HG02763 (cell line): Measurements from ENCODE around the gene DACH1.
"Not testable (repeated sequence)": the region's sequence is repeated elsewhere in the genome, so short reads cannot be mapped to it uniquely, and the experiment has no call there.

Experiments used
- ATAC-seq: cut with Tn5 transposase; IDR thresholded peaks from one replicate; pipeline ENCODE4 v1.9.1; 2021; ENCODE audit warnings: mild to moderate bottlenecking, moderate library complexity; ENCODE audit not compliant: unreplicated experiment

Gene DACH1

DNA sequence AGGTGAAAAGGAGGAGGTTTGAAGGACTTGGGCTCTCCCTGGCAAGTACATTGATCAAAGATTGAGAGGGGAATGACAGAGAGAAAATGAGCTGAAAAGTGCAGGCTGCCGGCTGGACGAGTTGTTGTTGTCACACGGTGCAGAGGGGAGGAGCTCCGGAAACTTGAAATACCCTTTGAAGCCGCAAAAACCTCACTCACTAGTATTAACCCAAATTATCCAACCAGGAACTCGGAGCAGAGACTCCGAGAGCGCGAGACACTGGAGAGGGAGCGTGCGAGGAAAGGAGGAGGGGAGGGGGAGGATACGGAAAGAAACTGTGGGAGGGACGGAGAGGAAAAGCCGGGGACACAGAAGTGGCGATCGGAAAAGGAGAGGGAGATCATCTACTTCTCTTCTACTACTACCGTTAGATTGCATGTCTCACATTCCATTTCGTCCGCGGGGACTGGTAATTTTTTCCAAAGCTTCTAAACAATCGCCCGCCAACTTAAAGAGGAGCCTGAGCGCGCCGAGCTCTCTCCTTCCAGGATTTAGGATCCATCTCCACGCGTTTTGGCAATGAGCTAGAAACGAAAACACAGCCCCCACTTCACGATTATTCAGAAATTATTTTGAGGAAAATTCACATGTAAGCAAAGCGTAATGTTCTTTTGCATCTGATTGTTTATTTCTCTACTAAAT, at the start of gene DACH1:
DACH1 (minus strand) TSS at position 74 of the 684 bp plus-strand sequence.
- no peak for ATAC-seq

DNA sequence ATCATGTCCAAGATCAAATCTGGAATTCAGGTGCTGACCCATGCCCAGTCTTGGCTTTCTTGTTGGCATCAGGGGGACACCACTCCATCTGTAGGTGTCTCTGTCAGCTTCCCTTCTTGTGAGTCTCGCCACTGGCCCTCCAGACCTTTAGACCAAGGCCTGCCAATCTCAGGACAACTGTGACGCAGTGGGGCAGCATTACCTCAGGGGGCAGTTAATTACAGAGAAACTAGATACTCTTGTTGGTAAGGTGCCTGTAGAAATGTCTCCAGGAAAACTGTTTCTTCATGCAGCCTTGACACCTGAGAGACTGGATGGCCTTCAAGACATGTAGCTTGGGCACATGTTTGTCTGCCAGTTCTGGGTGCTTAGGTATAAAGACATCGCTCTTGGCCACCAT, 46.7 kb upstream of the DACH1 start:
- no peak for ATAC-seq

DNA sequence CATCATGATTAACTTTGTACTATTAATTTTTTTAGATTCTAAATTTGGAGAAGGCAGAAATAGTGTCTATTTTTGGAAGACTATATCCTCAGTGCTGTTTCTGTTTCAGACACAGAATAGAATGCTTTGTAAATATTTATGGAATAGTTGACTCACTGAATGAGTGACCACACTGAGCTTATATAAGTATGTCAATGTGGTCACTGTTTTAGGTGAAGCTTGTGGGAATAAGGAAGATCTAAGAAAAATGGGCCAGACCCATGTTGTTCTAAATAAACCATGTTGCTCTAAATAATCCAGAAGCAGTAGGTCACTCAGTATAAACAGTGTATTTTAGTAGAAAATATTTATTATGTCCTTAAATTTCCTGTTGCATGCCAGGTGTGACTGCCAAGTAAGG, 45.5 kb upstream of the DACH1 start:
- ATAC-seq: no peak

DNA sequence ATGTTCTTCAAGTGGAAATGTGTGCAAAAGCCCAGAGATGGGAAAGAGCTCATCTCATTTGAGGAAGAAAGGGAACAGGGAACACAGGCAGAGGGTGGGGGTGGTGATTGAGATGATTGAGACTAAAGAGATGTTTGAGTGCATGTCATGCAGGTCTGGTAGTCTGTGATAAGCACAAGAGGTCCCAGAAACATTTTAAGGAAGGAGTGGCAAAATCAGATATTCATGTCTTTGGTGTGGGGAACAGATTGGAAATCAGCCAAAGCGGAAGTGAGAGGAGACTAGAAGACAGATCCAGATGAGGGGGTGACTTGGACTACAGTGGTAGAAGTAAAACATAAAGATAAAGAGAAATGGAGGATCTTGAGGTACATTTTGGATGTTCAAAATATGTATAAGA, 39.4 kb upstream of the DACH1 start:
- no peak for ATAC-seq

DNA sequence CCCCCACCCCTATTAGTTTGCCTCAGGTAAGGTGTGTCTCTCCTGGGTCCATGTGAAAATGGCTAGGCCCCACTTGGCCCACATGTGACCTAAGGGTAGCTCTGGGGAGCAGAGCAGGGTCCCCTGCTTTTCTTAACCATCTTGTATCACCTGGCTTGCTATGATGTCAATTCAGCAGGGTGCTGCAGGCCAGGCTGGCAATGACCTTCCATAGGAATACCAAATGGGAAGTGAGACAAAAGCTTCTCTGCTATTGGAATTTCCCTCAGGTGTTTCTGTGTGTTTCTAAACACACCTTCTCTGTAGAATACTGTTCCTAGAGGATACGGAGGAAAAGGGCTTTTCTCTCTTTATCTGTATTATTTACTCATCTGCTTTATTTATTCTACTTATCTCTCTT, 35.7 kb upstream of the DACH1 start:
- ATAC-seq: no peak

DNA sequence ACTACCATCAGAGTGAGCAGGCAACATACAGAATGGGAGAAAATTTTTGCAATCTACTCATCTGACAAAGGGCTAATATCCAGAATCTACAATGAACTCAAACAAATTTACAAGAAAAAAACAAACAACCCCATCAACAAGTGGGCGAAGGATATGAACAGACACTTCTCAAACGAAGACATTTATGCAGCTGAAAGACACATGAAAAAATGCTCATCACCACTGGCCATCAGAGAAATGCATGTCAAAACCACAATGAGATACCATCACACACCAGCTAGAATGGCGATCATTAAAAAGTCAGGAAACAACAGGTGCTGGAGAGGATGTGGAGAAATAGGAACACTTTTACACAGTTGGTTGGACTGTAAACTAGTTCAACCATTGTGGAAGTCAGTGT, 26.5 kb upstream of the DACH1 start:
- ATAC-seq: not testable (repeated sequence)

DNA sequence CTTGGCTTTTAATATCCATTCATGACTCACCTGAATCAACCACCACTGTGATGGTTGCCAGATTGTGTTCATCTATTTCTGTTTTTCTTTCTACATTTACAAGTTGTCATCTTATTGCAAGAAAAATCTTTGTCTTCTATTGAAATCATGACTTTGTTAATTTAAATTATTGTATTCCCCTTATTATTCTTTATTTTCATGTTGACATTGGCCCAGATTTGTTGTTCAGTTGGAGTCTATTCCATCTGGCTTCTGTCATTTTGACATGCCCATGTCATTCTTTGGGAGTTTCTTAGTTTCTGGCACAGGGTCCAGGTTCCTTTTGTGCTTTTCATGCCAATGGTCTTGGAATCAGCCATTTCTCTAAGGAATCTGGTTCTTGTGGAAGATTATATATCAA, 19.9 kb upstream of the DACH1 start:
- no peak for ATAC-seq

DNA sequence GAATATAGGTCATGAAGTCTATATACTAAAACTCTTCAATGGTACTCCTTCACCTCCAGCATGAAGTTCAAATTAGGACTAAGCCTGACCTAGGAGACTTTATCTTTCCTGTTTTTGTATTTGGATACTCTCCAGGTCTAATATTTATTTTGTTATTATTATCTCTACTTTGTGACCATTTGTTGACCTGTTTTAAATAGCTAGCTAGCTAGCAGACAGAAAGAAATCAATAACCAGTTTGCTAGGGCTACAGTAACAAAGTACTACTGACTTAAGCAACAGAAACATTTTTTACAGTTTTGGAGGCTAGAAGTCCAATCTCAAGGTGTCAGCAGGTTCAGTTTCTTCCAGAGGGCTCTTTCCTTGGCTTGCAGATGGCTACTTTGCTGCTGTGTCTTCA, 15.1 kb upstream of the DACH1 start:
- ATAC-seq: no peak

DNA sequence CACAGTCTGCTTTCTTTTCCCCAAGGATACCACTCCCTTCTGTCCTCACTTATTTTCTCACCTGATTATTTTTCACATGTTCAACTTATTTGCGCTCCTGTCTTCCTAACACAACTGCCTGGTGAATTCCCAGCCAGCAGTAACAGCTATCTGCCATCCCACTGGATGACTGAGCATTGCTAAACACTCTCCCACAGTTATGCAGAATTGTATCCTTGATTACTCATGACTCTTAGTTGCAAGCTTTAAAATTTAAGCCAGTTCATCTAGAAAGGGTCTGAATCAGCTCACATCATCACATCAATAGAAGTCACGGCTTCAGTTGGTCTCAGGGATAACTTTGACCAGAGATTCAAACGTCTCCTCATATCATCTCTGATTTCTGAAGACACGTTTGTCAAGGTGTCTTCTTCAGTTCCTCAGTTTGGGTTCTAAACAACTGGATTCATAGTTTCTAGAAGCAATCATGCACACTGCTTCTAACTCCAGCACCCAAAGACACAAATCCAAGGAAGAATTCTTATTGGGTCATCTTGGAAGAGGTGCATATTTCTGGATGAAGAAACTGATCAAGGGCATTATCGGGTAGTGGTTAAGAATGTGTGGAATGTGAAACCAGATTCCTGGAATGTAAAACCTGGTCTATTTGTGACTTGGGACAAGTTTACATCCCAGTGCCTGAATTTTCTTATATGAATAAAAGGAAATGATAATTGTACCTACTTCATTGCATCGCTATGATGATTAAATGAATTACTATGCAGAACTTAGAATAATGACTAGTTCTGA, 13.9 kb upstream of the DACH1 start:
- ATAC-seq: no peak

DNA sequence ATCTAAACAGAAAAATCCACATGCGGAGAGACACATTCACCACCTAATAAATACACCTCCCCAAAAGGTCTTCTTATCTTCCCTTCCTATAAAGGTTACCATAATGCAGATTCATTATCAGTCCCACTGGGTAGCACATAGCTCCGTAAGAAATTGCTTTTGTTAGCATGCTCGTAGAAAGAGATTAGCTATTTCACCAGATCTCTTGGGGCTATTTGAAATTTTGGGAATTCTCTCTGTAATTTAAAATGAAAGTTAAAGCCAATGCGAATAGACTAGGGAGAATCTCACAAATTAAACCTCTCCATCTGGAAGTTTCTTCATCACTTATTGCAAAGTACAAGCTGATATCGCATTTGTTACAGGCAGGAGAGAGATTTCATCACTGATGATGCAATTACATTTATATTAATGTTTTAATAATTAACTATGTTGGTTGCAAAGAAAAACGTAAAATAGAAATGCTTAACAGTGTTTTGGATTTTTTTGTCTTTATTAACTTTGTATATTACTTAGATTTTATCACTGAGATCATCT, 12.9 kb upstream of the DACH1 start:
- no peak for ATAC-seq

DNA sequence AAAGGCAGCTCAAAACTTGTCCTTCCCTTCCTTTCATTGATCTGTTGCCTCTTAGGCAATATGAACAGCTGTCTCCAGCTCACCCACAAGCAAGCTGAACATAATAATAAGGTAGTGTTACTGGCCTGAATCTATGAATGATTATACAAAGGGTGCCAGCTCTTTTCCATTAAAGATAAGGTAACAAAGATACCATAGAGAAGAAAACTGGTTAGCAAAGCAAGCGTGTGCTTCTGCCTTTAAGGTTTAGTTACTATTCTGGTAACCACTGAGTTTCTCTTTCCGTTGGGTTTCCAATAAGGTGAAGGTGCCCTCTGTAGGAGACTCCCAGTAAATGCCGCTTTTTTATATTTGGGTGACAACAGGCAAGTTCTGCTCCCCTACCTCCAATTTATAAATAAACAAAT, 12.1 kb upstream of the DACH1 start:
- ATAC-seq: peak; percentile 88

DNA sequence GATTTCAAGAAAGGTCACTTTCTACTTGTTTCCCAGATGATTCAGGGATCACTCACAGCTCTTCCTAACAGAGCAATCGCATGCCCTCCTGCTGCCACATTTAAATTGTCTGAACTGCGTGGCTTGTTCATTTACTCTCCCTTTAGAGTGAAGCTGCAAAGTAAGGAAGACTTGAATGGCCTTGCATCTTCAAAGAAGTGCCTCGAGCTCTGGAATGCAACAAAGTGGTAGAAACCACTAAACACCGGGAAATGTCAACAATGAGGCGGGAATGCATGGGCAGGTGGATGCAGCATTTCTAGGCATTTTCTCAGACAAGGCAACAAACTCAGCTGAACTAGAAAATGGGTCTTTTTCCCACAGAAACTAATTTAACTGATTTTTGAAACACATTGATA, 10.3 kb upstream of the DACH1 start:
- ATAC-seq: no peak

DNA sequence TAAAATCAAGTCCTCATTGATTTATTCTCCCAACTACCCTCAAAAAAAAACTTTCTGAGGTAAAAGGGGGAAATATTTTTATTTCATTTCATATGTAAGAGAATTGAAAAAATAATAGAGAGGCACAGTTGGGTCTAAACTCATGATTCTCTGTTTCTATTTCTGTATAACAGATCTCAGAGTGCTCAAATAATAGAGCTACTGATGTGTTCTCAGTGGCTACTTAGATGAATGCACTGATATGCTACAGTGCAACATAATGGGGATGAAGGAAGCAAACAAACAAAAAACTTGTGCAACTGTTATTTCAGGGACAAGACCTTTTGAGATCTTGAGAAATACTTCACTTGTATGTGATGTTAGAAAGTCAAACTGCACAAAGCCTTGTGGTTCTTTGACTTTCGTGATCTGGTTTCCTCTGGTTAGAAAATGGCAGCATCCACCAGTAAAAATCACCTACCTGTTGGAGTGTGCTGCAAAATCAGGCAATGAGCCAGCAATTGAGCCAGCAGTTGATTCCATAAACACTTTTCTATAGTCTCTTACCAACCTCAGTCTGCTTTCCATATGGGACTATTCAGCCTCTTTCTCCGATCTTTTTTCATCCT, 9.7 kb upstream of the DACH1 start:
- no peak for ATAC-seq

DNA sequence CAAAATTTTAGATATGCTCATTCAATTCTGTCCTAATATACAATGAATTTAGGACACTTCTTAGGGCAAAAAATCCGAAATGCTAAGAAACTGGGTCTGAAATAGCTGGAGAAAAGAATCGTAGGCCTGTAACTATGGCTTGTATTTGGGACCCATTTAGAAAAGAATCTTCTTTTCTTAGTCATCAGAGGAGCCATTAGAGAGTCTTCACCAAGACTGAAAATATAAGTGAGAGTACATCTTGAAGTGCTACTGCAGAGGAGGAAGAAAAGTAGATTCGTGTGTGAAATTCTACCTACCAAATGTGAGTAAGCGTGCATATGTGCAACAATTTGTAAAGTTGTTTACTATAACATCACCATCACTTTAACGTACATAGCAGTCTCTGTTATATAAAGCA, 8.8 kb upstream of the DACH1 start:
- ATAC-seq: no peak

DNA sequence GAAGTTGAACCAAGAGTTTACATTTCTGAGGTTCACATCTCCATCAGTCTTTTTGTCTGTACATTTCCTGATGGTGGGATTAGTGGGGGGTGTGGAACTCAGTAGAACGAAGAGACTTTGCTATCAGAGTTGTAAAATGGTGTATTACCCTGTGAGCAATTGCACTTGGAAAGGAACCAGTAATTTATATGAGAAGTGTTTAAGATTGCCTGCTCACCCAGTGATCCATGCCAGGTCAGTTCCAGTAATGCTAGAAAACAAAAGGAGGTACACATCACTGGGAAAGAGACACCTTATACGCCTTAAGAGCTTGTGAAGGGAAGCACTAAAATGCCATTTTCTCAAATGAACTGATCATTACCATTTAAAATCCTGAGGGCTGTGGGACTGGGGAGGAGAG, 7.5 kb upstream of the DACH1 start:
- no peak for ATAC-seq

DNA sequence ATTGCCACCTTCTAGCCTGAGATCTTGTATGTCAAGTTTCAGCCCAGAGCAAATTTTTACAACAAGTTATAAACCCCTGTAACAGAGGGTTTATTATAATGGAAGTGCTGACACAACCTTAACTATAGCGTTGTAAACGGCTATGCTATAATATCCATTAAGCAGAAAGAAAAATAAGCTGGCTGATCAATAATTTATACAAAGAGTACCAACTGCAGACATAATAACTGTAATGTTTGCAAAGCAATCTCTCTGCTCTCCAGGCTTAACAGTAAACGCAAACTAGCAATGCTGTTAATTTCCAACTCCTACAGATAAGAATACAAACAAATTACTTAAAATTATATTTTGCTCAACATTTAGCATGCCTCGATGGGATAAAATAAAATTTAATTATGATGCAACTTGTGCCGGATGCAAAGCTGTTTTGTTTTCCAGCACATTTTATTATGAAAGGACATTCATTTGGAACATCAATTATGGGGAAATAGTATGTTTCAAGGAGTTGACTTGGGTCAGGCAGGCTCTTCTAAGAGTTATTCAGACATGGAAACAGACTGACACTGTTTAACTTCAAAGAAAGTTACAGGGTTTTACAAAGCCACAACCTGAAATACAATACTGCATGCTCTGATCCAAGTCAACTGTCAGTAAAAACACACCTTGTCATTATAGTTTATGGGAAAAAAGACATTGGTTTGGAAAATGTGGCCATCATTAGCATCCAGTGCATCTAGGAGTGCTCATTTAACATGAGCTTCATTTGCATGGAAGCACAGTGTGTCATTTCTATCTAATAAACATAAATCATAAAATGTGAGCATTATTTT, 6.6 kb upstream of the DACH1 start:
- no peak for ATAC-seq

DNA sequence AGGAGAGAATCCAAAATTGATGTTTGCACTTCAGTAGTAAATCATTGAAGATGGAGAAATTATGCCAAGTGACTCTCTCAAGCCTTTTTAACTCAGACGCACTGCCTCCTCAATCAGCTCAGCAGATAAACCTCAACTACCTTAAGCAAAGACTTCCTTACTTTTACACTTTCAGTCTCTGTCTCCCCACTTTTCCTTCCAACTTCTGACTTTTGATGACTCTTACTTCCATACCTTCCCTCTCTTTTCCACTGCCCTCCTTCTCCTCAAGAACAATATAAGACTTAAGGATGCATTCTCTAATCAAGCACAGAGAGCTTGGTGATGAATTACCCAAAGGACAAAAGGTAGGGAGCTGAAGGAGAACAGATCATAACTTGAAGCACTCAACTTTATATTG, 4.8 kb upstream of the DACH1 start:
- ATAC-seq: no peak

DNA sequence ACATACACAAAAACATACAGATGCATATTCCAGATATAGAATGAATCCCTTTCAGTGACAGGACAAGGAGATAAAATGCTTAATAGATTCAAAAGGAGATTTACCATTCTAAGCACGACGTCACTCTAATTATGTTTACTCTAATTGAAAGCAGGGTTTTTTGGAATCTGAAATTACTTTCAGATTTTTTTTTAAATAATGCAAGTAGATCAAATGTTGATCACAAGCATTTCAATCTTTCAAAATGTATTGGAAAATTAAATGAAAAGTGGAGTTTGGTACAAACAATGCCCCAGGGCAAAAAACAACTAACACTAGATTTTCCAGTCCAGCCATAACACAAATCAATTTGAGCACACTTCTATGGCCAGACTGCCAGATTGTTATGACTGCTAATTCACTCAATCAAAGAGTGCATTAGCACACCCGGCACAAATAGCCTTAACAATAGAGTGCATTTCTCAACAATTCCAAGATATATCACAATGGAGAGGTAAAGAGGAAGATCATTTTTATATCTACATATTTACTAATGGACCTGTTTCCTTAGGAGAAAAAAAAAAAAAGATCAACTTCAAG, 4.3 kb upstream of the DACH1 start:
- ATAC-seq: no peak

DNA sequence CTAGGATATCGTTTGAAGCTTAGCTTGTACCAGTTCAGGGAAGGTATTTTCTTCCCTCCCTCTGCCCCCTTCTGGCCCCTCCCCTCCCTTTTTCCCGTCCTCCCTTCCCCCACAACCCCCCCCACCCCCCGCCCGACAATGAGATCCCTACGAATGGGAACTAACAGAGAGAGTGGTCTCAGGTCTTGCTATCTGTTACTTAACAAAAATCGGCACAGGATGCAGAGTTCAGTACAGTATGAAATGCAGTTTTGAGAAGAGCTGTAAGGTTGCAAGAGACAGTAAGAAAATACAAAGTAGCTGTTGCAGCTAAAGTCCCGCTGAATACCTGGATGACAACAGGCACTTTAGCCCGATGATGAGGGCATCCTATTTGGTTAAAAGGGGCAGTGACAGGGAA, 3.1 kb upstream of the DACH1 start:
- ATAC-seq: no peak

DNA sequence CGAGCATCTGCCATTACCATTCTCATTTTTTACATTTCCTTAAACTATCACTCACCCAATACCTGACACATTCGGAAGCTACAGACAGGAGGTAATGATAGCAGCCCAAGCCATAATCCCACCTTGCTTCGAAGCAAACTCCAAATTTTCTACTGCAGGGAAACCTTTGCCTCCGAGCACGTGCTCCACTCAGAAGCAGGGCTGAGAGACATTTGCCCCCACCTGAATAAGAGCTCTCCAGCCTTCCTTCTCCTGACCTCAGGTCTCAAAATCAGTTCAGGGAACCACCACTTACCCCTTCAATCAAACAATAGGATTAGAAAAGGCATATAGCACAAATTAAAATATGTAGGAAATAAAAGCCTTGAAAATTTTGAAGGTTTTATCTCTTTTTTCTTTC, 2.3 kb upstream of the DACH1 start:
- no peak for ATAC-seq
